Measurements from ENCODE around the gene PIM3. TPM values are rescaled to one million over a fixed set of nuclear protein-coding genes. Genes with fewer than 3 reads are reported as not detected.

The PIM3 gene
- total and polyA plus RNA-seq, 4 donors, result 14.5 to 44.0 (median 28.1) TPM

- 91% methylated on average over 21 of the region's 21 CpGs for WGBS
- no peak for DNase-seq (ENCODE audit: low spot score)
- Histone ChIP-seq H3K4me3 (ENCODE audit: low read depth in 1 of 3, low read length in 3 of 3) (no peak overlapping the region), H3K9ac (ENCODE audit: low read depth in 1 of 2, low read length in 2 of 2) (no peak overlapping the region), H3K27me3 (ENCODE audit: control insufficient read depth in 4 of 4, insufficient read depth in 4 of 4, low read length in 3 of 4) (no peaks in the 10 kb centered on the region), H3K9me3 (ENCODE audit: control insufficient read depth in 4 of 4, low read length in 3 of 4) (peaks cover 0 to 7% (median 2%) of the 10 kb centered on the region in 4 donors), H3K27ac (ENCODE audit: low read depth in 1 of 2, low read length in 2 of 2) (no peak overlapping the region), H3K4me1 (ENCODE audit: control insufficient read depth in 4 of 4, insufficient read depth in 4 of 4, low read length in 3 of 4) (peaks cover 0 to 6% (median 3%) of the 10 kb centered on the region in 4 donors), H3K36me3 (ENCODE audit: control insufficient read depth in 4 of 4, insufficient read depth in 3 of 4, low read depth in 1 of 4, low read length in 3 of 4) (no peaks in the 10 kb centered on the region)
- TF ChIP-seq YY1 (IDR thresholded peaks at IDR 0.05) (no peak), NR2F2 (IDR thresholded peaks at IDR 0.05) (no peak), HNF4A (conservative IDR thresholded peaks at IDR 0.05) (no peak), GABPA (IDR thresholded peaks at IDR 0.05 in 1 of 2, conservative IDR thresholded peaks at IDR 0.05 in 1 of 2) (no peak), JUND (IDR thresholded peaks at IDR 0.05) (no peak), RXRA (IDR thresholded peaks at IDR 0.05) (no peak), RAD21 (IDR thresholded peaks at IDR 0.05) (no peak), SP1 (IDR thresholded peaks at IDR 0.05) (no peak), EGR1 (IDR thresholded peaks at IDR 0.05; ENCODE audit: low read depth in 2 of 2) (no peak), ZBTB33 (IDR thresholded peaks at IDR 0.05) (no peak), FOXA1 (IDR thresholded peaks at IDR 0.05) (no peak)
- TF ChIP-seq, protein P1, sequence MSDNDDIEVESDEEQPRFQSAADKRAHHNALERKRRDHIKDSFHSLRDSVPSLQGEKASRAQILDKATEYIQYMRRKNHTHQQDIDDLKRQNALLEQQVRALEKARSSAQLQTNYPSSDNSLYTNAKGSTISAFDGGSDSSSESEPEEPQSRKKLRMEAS (IDR thresholded peaks at IDR 0.05), result no peak
- TF ChIP-seq, protein P2, sequence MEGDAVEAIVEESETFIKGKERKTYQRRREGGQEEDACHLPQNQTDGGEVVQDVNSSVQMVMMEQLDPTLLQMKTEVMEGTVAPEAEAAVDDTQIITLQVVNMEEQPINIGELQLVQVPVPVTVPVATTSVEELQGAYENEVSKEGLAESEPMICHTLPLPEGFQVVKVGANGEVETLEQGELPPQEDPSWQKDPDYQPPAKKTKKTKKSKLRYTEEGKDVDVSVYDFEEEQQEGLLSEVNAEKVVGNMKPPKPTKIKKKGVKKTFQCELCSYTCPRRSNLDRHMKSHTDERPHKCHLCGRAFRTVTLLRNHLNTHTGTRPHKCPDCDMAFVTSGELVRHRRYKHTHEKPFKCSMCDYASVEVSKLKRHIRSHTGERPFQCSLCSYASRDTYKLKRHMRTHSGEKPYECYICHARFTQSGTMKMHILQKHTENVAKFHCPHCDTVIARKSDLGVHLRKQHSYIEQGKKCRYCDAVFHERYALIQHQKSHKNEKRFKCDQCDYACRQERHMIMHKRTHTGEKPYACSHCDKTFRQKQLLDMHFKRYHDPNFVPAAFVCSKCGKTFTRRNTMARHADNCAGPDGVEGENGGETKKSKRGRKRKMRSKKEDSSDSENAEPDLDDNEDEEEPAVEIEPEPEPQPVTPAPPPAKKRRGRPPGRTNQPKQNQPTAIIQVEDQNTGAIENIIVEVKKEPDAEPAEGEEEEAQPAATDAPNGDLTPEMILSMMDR (IDR thresholded peaks at IDR 0.05; ENCODE audit: low read depth, low read length, missing input control), result no peak
- TF ChIP-seq, protein P3, sequence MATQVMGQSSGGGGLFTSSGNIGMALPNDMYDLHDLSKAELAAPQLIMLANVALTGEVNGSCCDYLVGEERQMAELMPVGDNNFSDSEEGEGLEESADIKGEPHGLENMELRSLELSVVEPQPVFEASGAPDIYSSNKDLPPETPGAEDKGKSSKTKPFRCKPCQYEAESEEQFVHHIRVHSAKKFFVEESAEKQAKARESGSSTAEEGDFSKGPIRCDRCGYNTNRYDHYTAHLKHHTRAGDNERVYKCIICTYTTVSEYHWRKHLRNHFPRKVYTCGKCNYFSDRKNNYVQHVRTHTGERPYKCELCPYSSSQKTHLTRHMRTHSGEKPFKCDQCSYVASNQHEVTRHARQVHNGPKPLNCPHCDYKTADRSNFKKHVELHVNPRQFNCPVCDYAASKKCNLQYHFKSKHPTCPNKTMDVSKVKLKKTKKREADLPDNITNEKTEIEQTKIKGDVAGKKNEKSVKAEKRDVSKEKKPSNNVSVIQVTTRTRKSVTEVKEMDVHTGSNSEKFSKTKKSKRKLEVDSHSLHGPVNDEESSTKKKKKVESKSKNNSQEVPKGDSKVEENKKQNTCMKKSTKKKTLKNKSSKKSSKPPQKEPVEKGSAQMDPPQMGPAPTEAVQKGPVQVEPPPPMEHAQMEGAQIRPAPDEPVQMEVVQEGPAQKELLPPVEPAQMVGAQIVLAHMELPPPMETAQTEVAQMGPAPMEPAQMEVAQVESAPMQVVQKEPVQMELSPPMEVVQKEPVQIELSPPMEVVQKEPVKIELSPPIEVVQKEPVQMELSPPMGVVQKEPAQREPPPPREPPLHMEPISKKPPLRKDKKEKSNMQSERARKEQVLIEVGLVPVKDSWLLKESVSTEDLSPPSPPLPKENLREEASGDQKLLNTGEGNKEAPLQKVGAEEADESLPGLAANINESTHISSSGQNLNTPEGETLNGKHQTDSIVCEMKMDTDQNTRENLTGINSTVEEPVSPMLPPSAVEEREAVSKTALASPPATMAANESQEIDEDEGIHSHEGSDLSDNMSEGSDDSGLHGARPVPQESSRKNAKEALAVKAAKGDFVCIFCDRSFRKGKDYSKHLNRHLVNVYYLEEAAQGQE (IDR thresholded peaks at IDR 0.05), result no peak
- TF ChIP-seq, protein P4, sequence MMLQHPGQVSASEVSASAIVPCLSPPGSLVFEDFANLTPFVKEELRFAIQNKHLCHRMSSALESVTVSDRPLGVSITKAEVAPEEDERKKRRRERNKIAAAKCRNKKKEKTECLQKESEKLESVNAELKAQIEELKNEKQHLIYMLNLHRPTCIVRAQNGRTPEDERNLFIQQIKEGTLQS (IDR thresholded peaks at IDR 0.05), result no peak
These were observed 33.9 kb downstream of the PIM3 start for GRCh38 chr22:49994361-49995040.
